ENCODE results near the gene CEP41.

DNA sequence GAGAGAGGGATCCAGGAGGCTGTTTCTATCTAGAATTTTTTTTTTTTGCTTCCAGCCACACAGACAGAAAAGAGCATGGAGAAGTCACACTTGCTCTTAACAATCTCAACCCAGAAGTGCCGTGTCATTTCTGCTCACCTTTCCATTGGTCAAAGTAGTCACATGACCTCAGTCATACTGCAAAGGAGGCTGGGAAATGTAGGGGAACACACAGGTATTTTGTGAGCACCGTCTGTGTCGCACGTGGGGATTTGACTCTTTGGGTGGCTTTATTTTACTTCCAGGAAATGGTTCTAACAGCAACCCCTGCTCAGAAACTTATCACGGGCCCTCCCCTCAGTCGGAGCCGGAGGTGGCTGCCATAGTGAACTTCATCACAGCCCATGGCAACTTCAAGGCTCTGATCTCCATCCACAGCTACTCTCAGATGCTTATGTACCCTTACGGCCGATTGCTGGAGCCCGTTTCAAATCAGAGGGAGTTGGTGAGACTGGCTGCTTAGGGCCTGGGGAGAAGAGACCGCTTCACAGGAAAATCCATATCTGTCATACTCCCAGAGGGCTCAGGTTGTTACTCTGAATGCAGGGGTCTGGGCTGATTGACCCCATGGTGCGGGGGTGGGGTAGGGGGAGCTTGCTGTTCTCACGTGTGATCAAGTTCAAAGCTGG lies 73.6 kb downstream of the CEP41 start:
- TF ChIP-seq, protein P1, sequence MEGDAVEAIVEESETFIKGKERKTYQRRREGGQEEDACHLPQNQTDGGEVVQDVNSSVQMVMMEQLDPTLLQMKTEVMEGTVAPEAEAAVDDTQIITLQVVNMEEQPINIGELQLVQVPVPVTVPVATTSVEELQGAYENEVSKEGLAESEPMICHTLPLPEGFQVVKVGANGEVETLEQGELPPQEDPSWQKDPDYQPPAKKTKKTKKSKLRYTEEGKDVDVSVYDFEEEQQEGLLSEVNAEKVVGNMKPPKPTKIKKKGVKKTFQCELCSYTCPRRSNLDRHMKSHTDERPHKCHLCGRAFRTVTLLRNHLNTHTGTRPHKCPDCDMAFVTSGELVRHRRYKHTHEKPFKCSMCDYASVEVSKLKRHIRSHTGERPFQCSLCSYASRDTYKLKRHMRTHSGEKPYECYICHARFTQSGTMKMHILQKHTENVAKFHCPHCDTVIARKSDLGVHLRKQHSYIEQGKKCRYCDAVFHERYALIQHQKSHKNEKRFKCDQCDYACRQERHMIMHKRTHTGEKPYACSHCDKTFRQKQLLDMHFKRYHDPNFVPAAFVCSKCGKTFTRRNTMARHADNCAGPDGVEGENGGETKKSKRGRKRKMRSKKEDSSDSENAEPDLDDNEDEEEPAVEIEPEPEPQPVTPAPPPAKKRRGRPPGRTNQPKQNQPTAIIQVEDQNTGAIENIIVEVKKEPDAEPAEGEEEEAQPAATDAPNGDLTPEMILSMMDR (optimal IDR thresholded peaks at IDR 0.05 in 1 of 3, IDR thresholded peaks at IDR 0.05 in 1 of 3, conservative IDR thresholded peaks at IDR 0.05 in 1 of 3; ENCODE audit: extremely low read depth in 1 of 3, insufficient read depth in 2 of 3, low read length in 3 of 3): no peak
- no peak for TF ChIP-seq EZH2 (IDR thresholded peaks at IDR 0.05; ENCODE audit: low read length)
